ENCODE data around the gene CACNB4.

Gene CACNB4

DNA sequence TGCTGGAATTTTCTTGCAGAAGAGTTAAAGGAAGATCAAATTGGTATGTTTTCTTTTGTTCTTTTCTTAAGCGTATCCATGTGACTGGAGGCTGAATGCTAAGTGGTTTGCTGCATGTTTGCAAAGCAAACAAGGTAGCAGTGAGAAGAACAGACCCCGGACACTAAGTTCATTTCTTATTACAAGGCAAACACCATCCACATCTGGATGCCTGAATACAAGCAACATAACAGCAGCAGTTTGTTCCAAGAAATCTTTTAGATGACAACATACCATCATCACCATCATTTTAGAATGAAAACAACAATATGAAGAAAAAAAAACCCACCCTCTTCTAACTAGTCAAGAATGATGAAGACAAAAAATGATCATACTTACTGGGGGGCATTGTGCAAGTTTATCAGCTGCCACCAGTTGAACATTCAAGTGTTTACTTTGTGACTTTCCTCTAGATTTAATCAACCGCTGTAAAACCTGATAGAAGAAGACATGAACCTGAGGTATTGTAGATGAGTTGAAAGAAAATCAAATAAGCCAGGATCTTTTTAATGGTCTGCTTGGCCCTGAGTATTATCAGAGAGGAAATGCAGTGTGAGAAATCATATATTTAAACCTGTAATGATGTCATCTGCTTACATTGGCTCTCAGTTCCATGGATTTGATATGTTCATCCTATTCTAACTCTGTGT lies 245.6 kb downstream of the CACNB4 start:
- TF ChIP-seq FOXP2 (optimal IDR thresholded peaks at IDR 0.05; ENCODE audit: borderline replicate concordance, extremely low read depth, extremely low read length, insufficient read depth) (no peak), POLR2AphosphoS5 (IDR thresholded peaks at IDR 0.05; ENCODE audit: low read depth, low read length) (no peak), SIN3A (IDR thresholded peaks at IDR 0.05; ENCODE audit: borderline replicate concordance, insufficient read depth, low read length) (no peak), TAF1 (IDR thresholded peaks at IDR 0.05; ENCODE audit: borderline replicate concordance, insufficient read depth, low read length) (no peak)
- TF ChIP-seq, protein P1, sequence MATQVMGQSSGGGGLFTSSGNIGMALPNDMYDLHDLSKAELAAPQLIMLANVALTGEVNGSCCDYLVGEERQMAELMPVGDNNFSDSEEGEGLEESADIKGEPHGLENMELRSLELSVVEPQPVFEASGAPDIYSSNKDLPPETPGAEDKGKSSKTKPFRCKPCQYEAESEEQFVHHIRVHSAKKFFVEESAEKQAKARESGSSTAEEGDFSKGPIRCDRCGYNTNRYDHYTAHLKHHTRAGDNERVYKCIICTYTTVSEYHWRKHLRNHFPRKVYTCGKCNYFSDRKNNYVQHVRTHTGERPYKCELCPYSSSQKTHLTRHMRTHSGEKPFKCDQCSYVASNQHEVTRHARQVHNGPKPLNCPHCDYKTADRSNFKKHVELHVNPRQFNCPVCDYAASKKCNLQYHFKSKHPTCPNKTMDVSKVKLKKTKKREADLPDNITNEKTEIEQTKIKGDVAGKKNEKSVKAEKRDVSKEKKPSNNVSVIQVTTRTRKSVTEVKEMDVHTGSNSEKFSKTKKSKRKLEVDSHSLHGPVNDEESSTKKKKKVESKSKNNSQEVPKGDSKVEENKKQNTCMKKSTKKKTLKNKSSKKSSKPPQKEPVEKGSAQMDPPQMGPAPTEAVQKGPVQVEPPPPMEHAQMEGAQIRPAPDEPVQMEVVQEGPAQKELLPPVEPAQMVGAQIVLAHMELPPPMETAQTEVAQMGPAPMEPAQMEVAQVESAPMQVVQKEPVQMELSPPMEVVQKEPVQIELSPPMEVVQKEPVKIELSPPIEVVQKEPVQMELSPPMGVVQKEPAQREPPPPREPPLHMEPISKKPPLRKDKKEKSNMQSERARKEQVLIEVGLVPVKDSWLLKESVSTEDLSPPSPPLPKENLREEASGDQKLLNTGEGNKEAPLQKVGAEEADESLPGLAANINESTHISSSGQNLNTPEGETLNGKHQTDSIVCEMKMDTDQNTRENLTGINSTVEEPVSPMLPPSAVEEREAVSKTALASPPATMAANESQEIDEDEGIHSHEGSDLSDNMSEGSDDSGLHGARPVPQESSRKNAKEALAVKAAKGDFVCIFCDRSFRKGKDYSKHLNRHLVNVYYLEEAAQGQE (IDR thresholded peaks at IDR 0.05; ENCODE audit: insufficient read depth in 1 of 2, low read depth in 2 of 2, low read length in 2 of 2) = no peak

DNA sequence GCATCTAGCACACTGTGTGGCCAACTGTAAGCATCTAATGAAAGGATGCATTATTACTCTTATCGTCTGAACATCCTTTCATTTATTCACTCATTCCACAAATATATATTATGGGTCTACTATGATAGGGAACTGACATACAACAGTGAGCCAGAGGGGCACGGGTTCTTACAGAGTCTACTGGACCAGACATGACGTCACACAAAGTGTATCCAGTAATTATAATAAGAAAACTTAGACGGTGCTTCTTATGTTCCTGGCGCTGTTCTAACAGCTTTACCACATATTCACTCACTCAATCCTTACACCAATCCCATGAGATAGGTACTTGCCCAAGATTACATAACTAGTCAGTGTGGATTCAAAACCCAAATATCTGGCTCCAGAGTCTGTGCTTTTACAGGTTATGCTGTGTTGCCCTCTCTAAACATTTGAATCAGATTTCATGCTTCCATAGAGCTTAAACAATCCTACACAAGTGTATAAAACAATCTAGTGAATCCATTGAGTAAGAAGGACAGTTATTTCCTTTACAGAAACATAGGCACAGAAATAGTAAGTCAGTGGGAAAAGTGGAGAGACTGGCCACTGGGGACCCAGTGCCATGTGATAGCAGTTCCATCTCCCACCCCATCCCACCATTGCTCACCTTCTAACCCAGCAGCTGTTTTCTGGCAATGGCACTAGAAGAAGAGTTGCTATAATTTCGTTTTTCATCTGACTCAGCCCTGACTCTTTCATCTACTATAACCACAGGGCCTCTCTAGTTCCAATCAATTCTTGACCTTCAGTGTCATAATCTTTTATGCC lies 246.4 kb downstream of the CACNB4 start:
- no peak for TF ChIP-seq FOXP2 (optimal IDR thresholded peaks at IDR 0.05; ENCODE audit: borderline replicate concordance, extremely low read depth, extremely low read length, insufficient read depth)
- TF ChIP-seq SIN3A (IDR thresholded peaks at IDR 0.05; ENCODE audit: borderline replicate concordance, insufficient read depth, low read length) = no peak

DNA sequence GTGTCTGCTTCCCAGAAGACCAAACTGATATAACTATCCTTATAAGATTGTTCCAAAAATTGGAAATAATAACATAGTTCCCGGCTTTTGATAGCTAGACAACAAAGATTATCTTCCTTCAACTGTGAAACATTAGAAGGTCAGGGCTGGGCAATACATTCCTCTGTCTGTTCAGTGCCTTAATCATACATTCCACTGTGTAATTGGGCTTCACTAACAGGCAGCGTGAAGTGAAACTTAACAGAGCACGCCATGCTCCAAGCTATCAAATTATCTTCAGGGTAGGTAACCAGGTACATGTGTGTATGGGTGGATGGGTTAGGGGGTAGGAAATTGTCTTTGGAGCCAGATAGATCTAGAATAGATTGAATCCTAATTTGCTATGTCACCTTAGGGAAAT lies 247.1 kb downstream of the CACNB4 start:
- TF ChIP-seq FOXP2 (optimal IDR thresholded peaks at IDR 0.05; ENCODE audit: borderline replicate concordance, extremely low read depth, extremely low read length, insufficient read depth) = no peak
- TF ChIP-seq TAF1 (IDR thresholded peaks at IDR 0.05; ENCODE audit: borderline replicate concordance, insufficient read depth, low read length) = no peak
- TF ChIP-seq POLR2AphosphoS5 (IDR thresholded peaks at IDR 0.05; ENCODE audit: low read depth, low read length) = no peak
- TF ChIP-seq SIN3A (IDR thresholded peaks at IDR 0.05; ENCODE audit: borderline replicate concordance, insufficient read depth, low read length) = no peak
- TF ChIP-seq, protein P1 (IDR thresholded peaks at IDR 0.05; ENCODE audit: insufficient read depth in 1 of 2, low read depth in 2 of 2, low read length in 2 of 2) = no peak

DNA sequence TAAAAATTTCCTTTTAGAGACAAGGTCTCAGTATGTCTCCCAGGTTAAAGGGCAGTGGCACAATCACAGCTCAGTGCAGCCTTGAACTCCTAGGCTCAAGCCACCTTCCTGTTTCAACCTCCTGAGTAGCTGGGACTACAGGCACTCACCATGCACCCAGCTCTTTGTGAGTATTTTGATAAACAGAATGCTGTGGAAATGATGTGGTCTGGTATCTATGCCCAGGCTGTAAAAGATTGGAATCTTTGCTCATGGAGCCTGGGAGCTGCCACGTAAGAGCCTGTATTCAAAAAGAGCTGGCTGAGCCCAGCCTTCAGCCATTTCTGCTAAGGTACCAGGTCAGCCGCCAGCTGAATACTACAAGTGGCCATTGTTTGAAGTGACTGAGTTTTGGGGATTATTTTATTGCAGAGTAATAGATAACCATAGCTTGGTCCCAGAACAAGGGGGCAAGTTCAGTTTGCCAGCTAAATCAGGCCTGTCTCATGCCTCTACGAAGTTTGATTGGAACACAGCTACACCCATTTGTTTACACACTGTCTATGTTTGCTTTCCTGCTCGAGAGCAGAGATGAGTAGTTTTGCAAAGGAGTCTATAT lies 249.3 kb downstream of the CACNB4 start:
- TF ChIP-seq FOXP2 (optimal IDR thresholded peaks at IDR 0.05; ENCODE audit: borderline replicate concordance, extremely low read depth, extremely low read length, insufficient read depth) (no peak), TAF1 (IDR thresholded peaks at IDR 0.05; ENCODE audit: borderline replicate concordance, insufficient read depth, low read length) (no peak), SIN3A (IDR thresholded peaks at IDR 0.05; ENCODE audit: borderline replicate concordance, insufficient read depth, low read length) (no peak), POLR2AphosphoS5 (IDR thresholded peaks at IDR 0.05; ENCODE audit: low read depth, low read length) (no peak)
- TF ChIP-seq, protein P1 (IDR thresholded peaks at IDR 0.05; ENCODE audit: insufficient read depth in 1 of 2, low read depth in 2 of 2, low read length in 2 of 2) = no peak

DNA sequence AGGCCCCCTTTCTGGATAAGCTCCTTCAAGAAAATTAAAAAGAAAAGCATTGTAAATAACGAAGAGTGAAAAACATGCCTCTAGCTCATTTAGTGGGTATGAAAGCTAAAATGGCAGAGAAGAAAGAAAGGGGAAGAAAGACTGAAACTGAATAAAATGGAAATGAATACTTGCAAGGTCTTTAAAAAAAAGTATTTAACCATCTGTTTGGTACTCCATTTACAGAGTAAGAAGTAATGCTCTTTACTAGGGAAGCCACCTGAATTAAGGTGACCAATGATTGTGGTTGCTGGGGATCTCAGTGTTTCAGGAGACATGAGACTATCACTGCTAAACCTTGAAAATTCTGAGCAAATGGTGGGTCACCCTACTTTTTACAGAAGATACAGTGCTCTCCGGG lies 253.0 kb downstream of the CACNB4 start:
- TF ChIP-seq, protein P1 (IDR thresholded peaks at IDR 0.05; ENCODE audit: insufficient read depth in 1 of 2, low read depth in 2 of 2, low read length in 2 of 2) = no peak
- TF ChIP-seq SIN3A (IDR thresholded peaks at IDR 0.05; ENCODE audit: borderline replicate concordance, insufficient read depth, low read length) = no peak
- TF ChIP-seq FOXP2 (optimal IDR thresholded peaks at IDR 0.05; ENCODE audit: borderline replicate concordance, extremely low read depth, extremely low read length, insufficient read depth) = no peak
- no peak for TF ChIP-seq POLR2AphosphoS5 (IDR thresholded peaks at IDR 0.05; ENCODE audit: low read depth, low read length)
- no peak for TF ChIP-seq TAF1 (IDR thresholded peaks at IDR 0.05; ENCODE audit: borderline replicate concordance, insufficient read depth, low read length)

All from PFSK-1 (cell line).